Activated CD8-positive, alpha-beta memory T cell treated with anti-CD3 and anti-CD28 coated beads, Interleukin-2, amount 50 U/mL, for 1 hour (primary cell): ENCODE results near the gene ITIH3.

Experiments used
- DNase-seq: peaks from one replicate; pipeline ENCODE4 v3.0.0-alpha.2; 2020; ENCODE audit errors: extremely low read depth

The ITIH3 gene

GRCh38 chr3:52827441-52827840 is 32.8 kb downstream of the ITIH3 start:
- DNase-seq: no peak

GRCh38 chr3:52827866-52828376 is 33.3 kb downstream of the ITIH3 start:
- DNase-seq: no peak

GRCh38 chr3:52829482-52829881 is 34.9 kb downstream of the ITIH3 start:
- DNase-seq: no peak

- no peak for DNase-seq
These were observed 35.4 kb downstream of the ITIH3 start for GRCh38 chr3:52829906-52830463.

GRCh38 chr3:52830535-52831258 is 36.1 kb downstream of the ITIH3 start, which contains the start of gene ITIH4:
TSS of gene ITIH4 (minus strand) at chr3:52830672. CDS start at chr3:52830642, 30 bp downstream.
- DNase-seq: no peak

GRCh38 chr3:52831500-52832301 is 37.1 kb downstream of the ITIH3 start:
- no peak for DNase-seq

GRCh38 chr3:52833202-52833601 is 38.6 kb downstream of the ITIH3 start:
- no peak for DNase-seq

- DNase-seq: no peak
These were observed 40.4 kb downstream of the ITIH3 start, which contains the start of gene MUSTN1 for GRCh38 chr3:52834871-52835501. TSS of gene MUSTN1 (minus strand) at chr3:52835019. CDS start at chr3:52834948, 71 bp downstream.

- no peak for DNase-seq
These were observed 41.3 kb downstream of the ITIH3 start for GRCh38 chr3:52835766-52836470.

GRCh38 chr3:52836471-52836845 is 41.9 kb downstream of the ITIH3 start:
- no peak for DNase-seq

- DNase-seq: no peak
These were observed 42.4 kb downstream of the ITIH3 start for GRCh38 chr3:52836986-52837385.

- DNase-seq: no peak
These were observed 44.1 kb downstream of the ITIH3 start for GRCh38 chr3:52838561-52839267.

GRCh38 chr3:52839268-52839575 is 44.6 kb downstream of the ITIH3 start:
- no peak for DNase-seq

- DNase-seq: no peak
These were observed 45.4 kb downstream of the ITIH3 start for GRCh38 chr3:52839892-52840545.

- no peak for DNase-seq
These were observed 46.8 kb downstream of the ITIH3 start for GRCh38 chr3:52841211-52841980.

- DNase-seq: no peak
These were observed 47.4 kb downstream of the ITIH3 start for GRCh38 chr3:52841981-52842340.

GRCh38 chr3:52842424-52842823 is 47.8 kb downstream of the ITIH3 start:
- DNase-seq: no peak

- no peak for DNase-seq
These were observed 48.7 kb downstream of the ITIH3 start for GRCh38 chr3:52843108-52843865.

- no peak for DNase-seq
These were observed 49.3 kb downstream of the ITIH3 start for GRCh38 chr3:52843881-52844280.
